Neural cell (in vitro differentiated cells): ENCODE results near the gene LUC7L. TPM values are rescaled to one million over a fixed set of nuclear protein-coding genes. Genes with fewer than 3 reads are reported as not detected.

Experiments
- H2AFZ ChIP-seq: fragments of 200-600, 300-800 bp; sonication (generic), shearing (Covaris generic); 2 replicates; pipeline ENCODE4 v1.6.0; 2014; ENCODE audit warnings: low read depth, mild to moderate bottlenecking, antibody characterized with exemption, low read length, moderate library complexity
- H3F3A ChIP-seq: fragments of 200-600 bp; shearing (Covaris generic); 2 replicates; pipeline ENCODE4 v1.6.1; 2016; ENCODE audit warnings: mild to moderate bottlenecking, moderate library complexity, mixed read lengths, antibody characterized with exemption, low read length; ENCODE audit not compliant: insufficient read depth, poor library complexity, severe bottlenecking
- H3K27ac ChIP-seq: fragments of 200-600, 300-800 bp; sonication (generic), shearing (Covaris generic); 2 replicates; pipeline ENCODE4 v1.5.1; 2014; ENCODE audit warnings: mild to moderate bottlenecking, low read length, moderate library complexity
- H3K27me3 ChIP-seq: fragments of 300-800, 200-600 bp; sonication (generic), shearing (Covaris generic); 2 replicates; pipeline ENCODE4 v1.6.0; 2014; ENCODE audit warnings: mild to moderate bottlenecking, low read depth, low read length, moderate library complexity; ENCODE audit not compliant: insufficient read depth
- H3K36me3 ChIP-seq: fragments of 300-800, 200-600 bp; sonication (generic), shearing (Covaris generic); 2 replicates; pipeline ENCODE4 v1.5.1; 2014; ENCODE audit warnings: mild to moderate bottlenecking, antibody characterized with exemption, low read length, moderate library complexity; ENCODE audit not compliant: insufficient read depth
- H3K4me2 ChIP-seq: fragments of 300-800, 200-600 bp; sonication (generic), shearing (Covaris generic); 2 replicates; pipeline ENCODE4 v1.6.0; 2014; ENCODE audit warnings: mild to moderate bottlenecking, low read length
- H3K4me3 ChIP-seq: fragments of 300-800, 200-600 bp; sonication (generic), shearing (Covaris generic); 2 replicates; pipeline ENCODE4 v1.5.1; 2014; ENCODE audit warnings: mild to moderate bottlenecking, low read length, moderate library complexity
- H3K79me2 ChIP-seq: fragments of 200-600 bp; shearing (Covaris generic); replicated peaks from 2 replicates; pipeline ENCODE4 v1.6.0; 2014; ENCODE audit warnings: mild to moderate bottlenecking, low read length, moderate library complexity; ENCODE audit not compliant: insufficient read depth
- H3K9ac ChIP-seq: fragments of 300-800, 200-600 bp; sonication (generic), shearing (Covaris generic); 2 replicates; pipeline ENCODE4 v1.6.1; 2016; ENCODE audit warnings: mild to moderate bottlenecking, low read length, mixed read lengths
- H3K9me2 ChIP-seq: fragments of 200-600 bp; shearing (Covaris generic); 2 replicates; pipeline ENCODE4 v1.6.1; 2016; ENCODE audit warnings: mild to moderate bottlenecking, low read length, mixed read lengths; ENCODE audit not compliant: insufficient read depth
- H3K9me3 ChIP-seq: fragments of 200-600, 300-800 bp; sonication (generic), shearing (Covaris generic); 2 replicates; pipeline ENCODE4 v1.6.1; 2016; ENCODE audit warnings: mild to moderate bottlenecking, mixed run types, low read length, moderate library complexity, mixed read lengths
- H4K20me1 ChIP-seq: fragments of 200-600 bp; shearing (Covaris generic); 2 replicates; pipeline ENCODE4 v1.6.1; 2016; ENCODE audit warnings: mild to moderate bottlenecking, mixed run types; ENCODE audit not compliant: insufficient read depth
- EP300 ChIP-seq: fragments of 450-650 bp; conservative IDR thresholded peaks from 2 replicates; pipeline ENCODE4 v1.6.1; 2014; ENCODE audit warnings: antibody characterized with exemption, mild to moderate bottlenecking, moderate library complexity; ENCODE audit not compliant: poor library complexity, severe bottlenecking
- EZH2 ChIP-seq: fragments of 200-600, 300-800 bp; shearing (Covaris generic), sonication (generic); IDR thresholded peaks from 2 replicates; pipeline ENCODE4 v1.6.1; 2014; ENCODE audit warnings: antibody characterized with exemption, low read length, borderline replicate concordance, mild to moderate bottlenecking; ENCODE audit not compliant: insufficient read depth, poor library complexity, severe bottlenecking
- MXI1 ChIP-seq: fragments of 450-650 bp; conservative IDR thresholded peaks from 2 replicates; pipeline ENCODE4 v1.6.1; 2014; ENCODE audit warnings: antibody characterized with exemption, mild to moderate bottlenecking; ENCODE audit not compliant: poor library complexity, severe bottlenecking
- POLR2AphosphoS5 ChIP-seq: IDR thresholded peaks from 2 replicates; pipeline ENCODE4 v1.6.1; 2012
- RAD21 ChIP-seq: fragments of 450-650 bp; conservative IDR thresholded peaks from 2 replicates; pipeline ENCODE4 v1.6.1; 2014; ENCODE audit warnings: antibody characterized with exemption, mild to moderate bottlenecking, moderate library complexity
- SMC3 ChIP-seq: fragments of 450-650 bp; conservative IDR thresholded peaks from 2 replicates; pipeline ENCODE4 v1.6.1; 2014; ENCODE audit warnings: antibody characterized with exemption, mild to moderate bottlenecking, moderate library complexity; ENCODE audit not compliant: poor library complexity
- TAF1 ChIP-seq: IDR thresholded peaks from 2 replicates; pipeline ENCODE4 v1.6.1; 2012; ENCODE audit warnings: low read depth
- polyA plus RNA-seq: library from polyadenylated mRNA; depleted of rRNA; stranded (reverse); fragments of >200 nt; gene quantifications from 2 replicates; pipeline ENCODE4 v1.2.3, GENCODE V29; 2014
- TF ChIP-seq, protein P1 (sequence below): IDR thresholded peaks from 2 replicates; pipeline ENCODE4 v1.6.1; 2012; ENCODE audit warnings: borderline replicate concordance
- TF ChIP-seq, protein P2 (sequence below): fragments of 450-650 bp; IDR thresholded peaks from 2 replicates; pipeline ENCODE4 v1.5.1; 2014; ENCODE audit warnings: antibody characterized with exemption, mild to moderate bottlenecking, moderate library complexity; ENCODE audit not compliant: poor library complexity, severe bottlenecking

Gene LUC7L
- polyA plus RNA-seq, 1 donor from 2014 or later = 564 TPM

DNA sequence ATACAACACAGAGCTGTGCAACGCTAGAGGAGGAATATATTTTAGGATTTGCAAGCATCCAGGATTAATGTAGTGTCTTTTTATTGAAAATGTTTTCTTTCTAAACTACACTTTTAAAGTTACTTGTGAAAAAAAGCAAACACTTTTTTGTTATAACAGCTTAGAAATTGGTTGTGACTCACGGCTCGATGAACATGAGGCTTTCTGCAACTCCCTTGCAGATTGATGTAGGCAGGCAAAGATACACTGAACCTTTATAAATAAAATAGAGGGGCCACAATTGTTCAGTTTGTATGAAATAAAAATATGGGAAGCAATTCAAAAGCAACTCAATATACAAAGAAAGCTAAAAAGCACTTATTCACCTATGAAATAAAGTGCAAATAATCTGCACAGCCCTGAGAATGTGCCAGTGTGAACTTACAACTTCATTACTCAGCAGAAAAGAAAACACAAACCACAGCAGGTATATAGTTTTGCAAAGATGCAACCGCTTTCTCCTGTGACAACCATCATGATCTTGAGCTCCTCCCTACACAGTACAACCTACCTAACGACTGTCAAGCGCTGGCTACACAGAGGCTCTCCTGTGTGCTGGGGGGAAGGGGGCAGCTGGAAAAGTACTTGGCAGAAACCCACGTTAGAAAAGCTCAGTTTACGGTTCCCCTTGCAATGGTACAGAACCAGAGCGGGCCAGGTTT is 948 bp downstream of the LUC7L start:
- Histone ChIP-seq H3K4me2 (peak overlapping the region; percentile 93), H3K4me3 (peak overlapping the region; percentile 96), H3K79me2 (peaks cover 39% of the 10 kb centered on the region), H3K36me3 (no peaks in the 10 kb centered on the region), H3K9me3 (no peaks in the 10 kb centered on the region), H2AFZ (peak overlapping the region; percentile 76), H3K27me3 (no peaks in the 10 kb centered on the region), H4K20me1 (no peaks in the 10 kb centered on the region), H3K9me2 (no peaks in the 10 kb centered on the region), H3K9ac (peak overlapping the region; percentile 97), H3F3A (no peaks in the 10 kb centered on the region), H3K27ac (peak overlapping the region; percentile 97)
- no peak for TF ChIP-seq RAD21

DNA sequence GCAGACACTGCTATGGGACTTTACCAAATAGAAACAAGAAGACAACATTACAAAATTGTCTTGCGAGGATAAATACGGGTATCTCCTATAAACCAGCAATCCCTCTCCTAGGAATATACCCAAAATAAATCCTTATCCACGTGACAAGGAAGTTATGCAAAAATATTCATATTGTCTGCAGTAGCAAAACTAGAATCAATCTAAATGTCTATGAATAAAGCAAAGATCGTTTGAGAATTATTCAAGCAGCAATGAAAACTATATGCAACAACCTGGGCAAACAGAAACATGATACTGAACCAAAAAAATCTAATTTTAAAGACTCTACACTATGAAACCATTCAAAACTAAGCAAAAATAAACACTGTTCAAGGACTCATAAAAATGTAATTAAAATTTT is 9.2 kb downstream of the LUC7L start:
- no peak overlapping the region for H3K27ac ChIP-seq
- H3K4me3 ChIP-seq = no peak overlapping the region
- no peaks in the 10 kb centered on the region for H3K9me2 ChIP-seq
- H4K20me1 ChIP-seq = no peaks in the 10 kb centered on the region
- TF ChIP-seq, protein P1, sequence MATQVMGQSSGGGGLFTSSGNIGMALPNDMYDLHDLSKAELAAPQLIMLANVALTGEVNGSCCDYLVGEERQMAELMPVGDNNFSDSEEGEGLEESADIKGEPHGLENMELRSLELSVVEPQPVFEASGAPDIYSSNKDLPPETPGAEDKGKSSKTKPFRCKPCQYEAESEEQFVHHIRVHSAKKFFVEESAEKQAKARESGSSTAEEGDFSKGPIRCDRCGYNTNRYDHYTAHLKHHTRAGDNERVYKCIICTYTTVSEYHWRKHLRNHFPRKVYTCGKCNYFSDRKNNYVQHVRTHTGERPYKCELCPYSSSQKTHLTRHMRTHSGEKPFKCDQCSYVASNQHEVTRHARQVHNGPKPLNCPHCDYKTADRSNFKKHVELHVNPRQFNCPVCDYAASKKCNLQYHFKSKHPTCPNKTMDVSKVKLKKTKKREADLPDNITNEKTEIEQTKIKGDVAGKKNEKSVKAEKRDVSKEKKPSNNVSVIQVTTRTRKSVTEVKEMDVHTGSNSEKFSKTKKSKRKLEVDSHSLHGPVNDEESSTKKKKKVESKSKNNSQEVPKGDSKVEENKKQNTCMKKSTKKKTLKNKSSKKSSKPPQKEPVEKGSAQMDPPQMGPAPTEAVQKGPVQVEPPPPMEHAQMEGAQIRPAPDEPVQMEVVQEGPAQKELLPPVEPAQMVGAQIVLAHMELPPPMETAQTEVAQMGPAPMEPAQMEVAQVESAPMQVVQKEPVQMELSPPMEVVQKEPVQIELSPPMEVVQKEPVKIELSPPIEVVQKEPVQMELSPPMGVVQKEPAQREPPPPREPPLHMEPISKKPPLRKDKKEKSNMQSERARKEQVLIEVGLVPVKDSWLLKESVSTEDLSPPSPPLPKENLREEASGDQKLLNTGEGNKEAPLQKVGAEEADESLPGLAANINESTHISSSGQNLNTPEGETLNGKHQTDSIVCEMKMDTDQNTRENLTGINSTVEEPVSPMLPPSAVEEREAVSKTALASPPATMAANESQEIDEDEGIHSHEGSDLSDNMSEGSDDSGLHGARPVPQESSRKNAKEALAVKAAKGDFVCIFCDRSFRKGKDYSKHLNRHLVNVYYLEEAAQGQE = no peak
- TF ChIP-seq, protein P2, sequence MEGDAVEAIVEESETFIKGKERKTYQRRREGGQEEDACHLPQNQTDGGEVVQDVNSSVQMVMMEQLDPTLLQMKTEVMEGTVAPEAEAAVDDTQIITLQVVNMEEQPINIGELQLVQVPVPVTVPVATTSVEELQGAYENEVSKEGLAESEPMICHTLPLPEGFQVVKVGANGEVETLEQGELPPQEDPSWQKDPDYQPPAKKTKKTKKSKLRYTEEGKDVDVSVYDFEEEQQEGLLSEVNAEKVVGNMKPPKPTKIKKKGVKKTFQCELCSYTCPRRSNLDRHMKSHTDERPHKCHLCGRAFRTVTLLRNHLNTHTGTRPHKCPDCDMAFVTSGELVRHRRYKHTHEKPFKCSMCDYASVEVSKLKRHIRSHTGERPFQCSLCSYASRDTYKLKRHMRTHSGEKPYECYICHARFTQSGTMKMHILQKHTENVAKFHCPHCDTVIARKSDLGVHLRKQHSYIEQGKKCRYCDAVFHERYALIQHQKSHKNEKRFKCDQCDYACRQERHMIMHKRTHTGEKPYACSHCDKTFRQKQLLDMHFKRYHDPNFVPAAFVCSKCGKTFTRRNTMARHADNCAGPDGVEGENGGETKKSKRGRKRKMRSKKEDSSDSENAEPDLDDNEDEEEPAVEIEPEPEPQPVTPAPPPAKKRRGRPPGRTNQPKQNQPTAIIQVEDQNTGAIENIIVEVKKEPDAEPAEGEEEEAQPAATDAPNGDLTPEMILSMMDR = no peak
- no peak overlapping the region for H3K9ac ChIP-seq
- H3K27me3 ChIP-seq = no peaks in the 10 kb centered on the region
- H3K36me3 ChIP-seq = peaks cover 7% of the 10 kb centered on the region
- H3K79me2 ChIP-seq = peaks cover 27% of the 10 kb centered on the region
- H2AFZ ChIP-seq = no peak overlapping the region
- H3K4me2 ChIP-seq = no peak overlapping the region
- H3K9me3 ChIP-seq = no peaks in the 10 kb centered on the region
- H3F3A ChIP-seq = no peaks in the 10 kb centered on the region

DNA sequence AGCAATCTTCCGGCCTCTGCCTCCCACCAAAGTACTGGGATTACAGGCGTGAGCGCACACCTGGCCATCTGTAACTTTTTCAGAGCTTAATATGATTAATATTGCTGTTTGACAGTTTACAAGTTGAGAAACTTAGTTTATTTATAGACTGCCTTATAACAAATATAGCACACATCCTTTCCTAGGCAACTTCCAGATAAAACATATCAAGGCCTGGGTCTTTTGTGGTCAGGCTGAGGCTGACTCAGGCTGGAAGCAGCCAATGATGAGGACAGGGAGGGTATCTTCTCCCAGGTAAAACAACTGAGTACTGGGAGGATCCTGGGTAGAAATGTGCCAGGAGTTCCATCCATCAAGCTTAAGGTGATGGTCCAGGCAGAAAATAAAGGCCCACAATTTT is 16.2 kb downstream of the LUC7L start:
- TF ChIP-seq EZH2 = no peak
- TF ChIP-seq SMC3 = no peak
- TF ChIP-seq, protein P2 = no peak
- TF ChIP-seq POLR2AphosphoS5 = no peak
- TF ChIP-seq, protein P1 = no peak
- TF ChIP-seq MXI1 = no peak
- no peak for TF ChIP-seq TAF1
- TF ChIP-seq EP300 = no peak
- no peak for TF ChIP-seq RAD21
- H3K79me2 ChIP-seq = peaks cover 29% of the 10 kb centered on the region
- peaks cover 8% of the 10 kb centered on the region for H4K20me1 ChIP-seq
- peaks cover 9% of the 10 kb centered on the region for H3K36me3 ChIP-seq
- H3K9me3 ChIP-seq = no peaks in the 10 kb centered on the region
- no peaks in the 10 kb centered on the region for H3F3A ChIP-seq
- no peak overlapping the region for H3K4me2 ChIP-seq
- no peaks in the 10 kb centered on the region for H3K9me2 ChIP-seq
- no peak overlapping the region for H3K9ac ChIP-seq
- H3K27me3 ChIP-seq = no peaks in the 10 kb centered on the region
- H3K4me3 ChIP-seq = no peak overlapping the region
- no peak overlapping the region for H2AFZ ChIP-seq
- no peak overlapping the region for H3K27ac ChIP-seq
